ENCODE results near the gene SMARCE1.
"Not testable (repeated sequence)": the region's sequence is repeated elsewhere in the genome, so short reads cannot be mapped to it uniquely, and the experiment has no call there.

SMARCE1 gene

GRCh38 chr17:40608061-40608581 lies 39.5 kb downstream of the SMARCE1 start:
- no peak for DNase-seq

- DNase-seq: no peak
Measured at GRCh38 chr17:40607641-40608040, 40.0 kb downstream of the SMARCE1 start.

- DNase-seq: no peak
Measured at GRCh38 chr17:40606548-40607353, 40.9 kb downstream of the SMARCE1 start.

GRCh38 chr17:40605306-40605705 lies 42.3 kb downstream of the SMARCE1 start:
- no peak for DNase-seq

- DNase-seq: no peak
Measured at GRCh38 chr17:40604327-40605080, 43.1 kb downstream of the SMARCE1 start.

- DNase-seq: no peak
Measured at GRCh38 chr17:40602445-40603443, 44.9 kb downstream of the SMARCE1 start.

- DNase-seq: no peak
Measured at GRCh38 chr17:40600486-40601046, 47.1 kb downstream of the SMARCE1 start.

GRCh38 chr17:40599468-40599763 lies 48.2 kb downstream of the SMARCE1 start:
- DNase-seq: no peak

- no peak for DNase-seq
Measured at GRCh38 chr17:40598619-40599467, 48.8 kb downstream of the SMARCE1 start.

- DNase-seq: no peak
Measured at GRCh38 chr17:40598301-40598618, 49.4 kb downstream of the SMARCE1 start.

- no peak for DNase-seq
Measured at GRCh38 chr17:40597556-40598300, 49.9 kb downstream of the SMARCE1 start.

- no peak for DNase-seq
Measured at GRCh38 chr17:40597156-40597555, 50.5 kb downstream of the SMARCE1 start.

GRCh38 chr17:40596261-40596919 lies 51.2 kb downstream of the SMARCE1 start:
- no peak for DNase-seq

- no peak for DNase-seq
Measured at GRCh38 chr17:40590742-40591141, 56.9 kb downstream of the SMARCE1 start.

- DNase-seq: no peak
Measured at GRCh38 chr17:40588552-40588951, 59.1 kb downstream of the SMARCE1 start.

- DNase-seq: not testable (repeated sequence)
Measured at GRCh38 chr17:40586264-40586663, 61.4 kb downstream of the SMARCE1 start.

- DNase-seq: not testable (repeated sequence)
Measured at GRCh38 chr17:40584950-40585349, 62.7 kb downstream of the SMARCE1 start.

- peak; percentile 92 for DNase-seq
Measured at GRCh38 chr17:40582328-40582901, 65.2 kb downstream of the SMARCE1 start.

- no peak for DNase-seq
Measured at GRCh38 chr17:40580140-40580539, 67.5 kb downstream of the SMARCE1 start.

GRCh38 chr17:40579471-40579870 lies 68.1 kb downstream of the SMARCE1 start:
- DNase-seq: no peak
